ENCODE data around the gene HECTD1.
"Not testable (repeated sequence)": the region's sequence is repeated elsewhere in the genome, so short reads cannot be mapped to it uniquely, and the experiment has no call there.

Gene HECTD1

GRCh38 chr14:31239741-31240140 lies 32.1 kb upstream of the HECTD1 start:
- Histone ChIP-seq H3K4me1 (ENCODE audit: control insufficient read depth in 2 of 2, insufficient read depth in 1 of 2, low read depth in 1 of 2, low read length in 2 of 2) (no peaks in the 10 kb centered on the region), H3K79me1 (ENCODE audit: low read depth, low read length) (no peaks in the 10 kb centered on the region), H3K18ac (ENCODE audit: low read length) (no peak overlapping the region), H3K14ac (ENCODE audit: low read length) (no peak overlapping the region), H2BK120ac (ENCODE audit: low read depth, low read length) (no peak overlapping the region), H3K9me3 (replicated peaks in 1 of 2; ENCODE audit: control insufficient read depth in 2 of 2, insufficient read depth in 1 of 2, low read depth in 1 of 2, low read length in 2 of 2) (no peaks in the 10 kb centered on the region), H3K9ac (ENCODE audit: low read depth, low read length, poor library complexity) (no peak overlapping the region), H2AK5ac (ENCODE audit: low read depth, low read length) (no peak overlapping the region), H3K36me3 (replicated peaks in 1 of 2; ENCODE audit: control insufficient read depth in 2 of 2, insufficient read depth in 2 of 2, low read length in 2 of 2) (no peaks in the 10 kb centered on the region), H3K4ac (ENCODE audit: low read length) (no peak overlapping the region), H3K27ac (replicated peaks; ENCODE audit: low read length) (no peak overlapping the region), H3K4me3 (ENCODE audit: low read length in 2 of 2) (no peak overlapping the region), H2BK15ac (ENCODE audit: low read length) (no peak overlapping the region), H3K27me3 (ENCODE audit: control insufficient read depth in 3 of 3, insufficient read depth in 3 of 3, low read depth in 1 of 3, low read length in 3 of 3) (no peaks in the 10 kb centered on the region), H4K8ac (ENCODE audit: low read depth, low read length) (no peak overlapping the region), H2AFZ (ENCODE audit: low read length) (peak overlapping the region; percentile 29), H2BK12ac (ENCODE audit: low read length) (no peak overlapping the region), H2BK5ac (ENCODE audit: low read length) (no peak overlapping the region), H4K91ac (ENCODE audit: low read depth, low read length, poor library complexity) (no peak overlapping the region), H3K23ac (ENCODE audit: low read depth, low read length, poor library complexity) (no peak overlapping the region), H3K4me2 (ENCODE audit: insufficient read depth, low read length, poor library complexity, severe bottlenecking) (no peak overlapping the region)
- no peak for DNase-seq (ENCODE audit: low spot score)
- no CpG with 5 or more reads among the region's 6 CpGs for WGBS, 2 donors (ENCODE audit: extremely low coverage in 2 of 2, insufficient read length in 2 of 2, insufficient replicate concordance in 1 of 2)

GRCh38 chr14:31235462-31235861 lies 27.9 kb upstream of the HECTD1 start:
- no peak for DNase-seq (ENCODE audit: low spot score)
- whole genome bisulfite sequencing, 2 donors (ENCODE audit: extremely low coverage in 2 of 2, insufficient read length in 2 of 2, insufficient replicate concordance in 1 of 2): no CpG with 5 or more reads among the region's 3 CpGs
- Histone ChIP-seq H3K14ac (ENCODE audit: low read length) (no peak overlapping the region), H2BK15ac (ENCODE audit: low read length) (no peak overlapping the region), H3K23ac (ENCODE audit: low read depth, low read length, poor library complexity) (no peak overlapping the region), H4K91ac (ENCODE audit: low read depth, low read length, poor library complexity) (no peak overlapping the region), H3K27ac (replicated peaks; ENCODE audit: low read length) (no peak overlapping the region), H3K9me3 (replicated peaks in 1 of 2; ENCODE audit: control insufficient read depth in 2 of 2, insufficient read depth in 1 of 2, low read depth in 1 of 2, low read length in 2 of 2) (no peaks in the 10 kb centered on the region), H2BK5ac (ENCODE audit: low read length) (no peak overlapping the region), H3K4me1 (ENCODE audit: control insufficient read depth in 2 of 2, insufficient read depth in 1 of 2, low read depth in 1 of 2, low read length in 2 of 2) (no peaks in the 10 kb centered on the region), H3K36me3 (replicated peaks in 1 of 2; ENCODE audit: control insufficient read depth in 2 of 2, insufficient read depth in 2 of 2, low read length in 2 of 2) (no peaks in the 10 kb centered on the region), H2AFZ (ENCODE audit: low read length) (no peak overlapping the region), H3K4me2 (ENCODE audit: insufficient read depth, low read length, poor library complexity, severe bottlenecking) (no peak overlapping the region), H2AK5ac (ENCODE audit: low read depth, low read length) (no peak overlapping the region), H3K79me1 (ENCODE audit: low read depth, low read length) (no peaks in the 10 kb centered on the region), H4K8ac (ENCODE audit: low read depth, low read length) (no peak overlapping the region), H3K4me3 (ENCODE audit: low read length in 2 of 2) (no peak overlapping the region), H2BK12ac (ENCODE audit: low read length) (no peak overlapping the region), H2BK120ac (ENCODE audit: low read depth, low read length) (no peak overlapping the region), H3K27me3 (ENCODE audit: control insufficient read depth in 3 of 3, insufficient read depth in 3 of 3, low read depth in 1 of 3, low read length in 3 of 3) (no peaks in the 10 kb centered on the region), H3K4ac (ENCODE audit: low read length) (no peak overlapping the region), H3K9ac (ENCODE audit: low read depth, low read length, poor library complexity) (no peak overlapping the region), H3K18ac (ENCODE audit: low read length) (no peak overlapping the region)

GRCh38 chr14:31232081-31232480 lies 24.5 kb upstream of the HECTD1 start:
- Histone ChIP-seq H3K4ac (ENCODE audit: low read length) (no peak overlapping the region), H2BK15ac (ENCODE audit: low read length) (no peak overlapping the region), H3K4me2 (ENCODE audit: insufficient read depth, low read length, poor library complexity, severe bottlenecking) (no peak overlapping the region), H3K9me3 (replicated peaks in 1 of 2; ENCODE audit: control insufficient read depth in 2 of 2, insufficient read depth in 1 of 2, low read depth in 1 of 2, low read length in 2 of 2) (no peaks in the 10 kb centered on the region), H3K18ac (ENCODE audit: low read length) (no peak overlapping the region), H2BK5ac (ENCODE audit: low read length) (no peak overlapping the region), H2AFZ (ENCODE audit: low read length) (no peak overlapping the region), H3K4me3 (ENCODE audit: low read length in 2 of 2) (no peak overlapping the region), H3K79me1 (ENCODE audit: low read depth, low read length) (no peaks in the 10 kb centered on the region), H3K9ac (ENCODE audit: low read depth, low read length, poor library complexity) (no peak overlapping the region), H3K23ac (ENCODE audit: low read depth, low read length, poor library complexity) (no peak overlapping the region), H3K4me1 (ENCODE audit: control insufficient read depth in 2 of 2, insufficient read depth in 1 of 2, low read depth in 1 of 2, low read length in 2 of 2) (peaks cover 2 to 3% of the 10 kb centered on the region in 2 donors), H2AK5ac (ENCODE audit: low read depth, low read length) (no peak overlapping the region), H3K36me3 (replicated peaks in 1 of 2; ENCODE audit: control insufficient read depth in 2 of 2, insufficient read depth in 2 of 2, low read length in 2 of 2) (no peaks in the 10 kb centered on the region), H3K27me3 (ENCODE audit: control insufficient read depth in 3 of 3, insufficient read depth in 3 of 3, low read depth in 1 of 3, low read length in 3 of 3) (no peaks in the 10 kb centered on the region), H2BK120ac (ENCODE audit: low read depth, low read length) (no peak overlapping the region), H4K8ac (ENCODE audit: low read depth, low read length) (no peak overlapping the region), H3K27ac (replicated peaks; ENCODE audit: low read length) (no peak overlapping the region), H4K91ac (ENCODE audit: low read depth, low read length, poor library complexity) (no peak overlapping the region), H3K14ac (ENCODE audit: low read length) (no peak overlapping the region), H2BK12ac (ENCODE audit: low read length) (no peak overlapping the region)
- DNase-seq (ENCODE audit: low spot score): no peak
- WGBS, 2 donors (ENCODE audit: extremely low coverage in 2 of 2, insufficient read length in 2 of 2, insufficient replicate concordance in 1 of 2): no CpG with 5 or more reads among the region's 3 CpGs

GRCh38 chr14:31231272-31231671 lies 23.7 kb upstream of the HECTD1 start:
- H2BK120ac ChIP-seq (ENCODE audit: low read depth, low read length); H3K9ac ChIP-seq (ENCODE audit: low read depth, low read length, poor library complexity); H3K23ac ChIP-seq (ENCODE audit: low read depth, low read length, poor library complexity); H3K4ac ChIP-seq (ENCODE audit: low read length); H2AFZ ChIP-seq (ENCODE audit: low read length); H4K8ac ChIP-seq (ENCODE audit: low read depth, low read length); H3K14ac ChIP-seq (ENCODE audit: low read length); H3K9me3 ChIP-seq (replicated peaks in 1 of 2; ENCODE audit: control insufficient read depth in 2 of 2, insufficient read depth in 1 of 2, low read depth in 1 of 2, low read length in 2 of 2); H3K4me1 ChIP-seq (ENCODE audit: control insufficient read depth in 2 of 2, insufficient read depth in 1 of 2, low read depth in 1 of 2, low read length in 2 of 2); H4K91ac ChIP-seq (ENCODE audit: low read depth, low read length, poor library complexity); H3K27me3 ChIP-seq (ENCODE audit: control insufficient read depth in 3 of 3, insufficient read depth in 3 of 3, low read depth in 1 of 3, low read length in 3 of 3); H3K18ac ChIP-seq (ENCODE audit: low read length); H2BK5ac ChIP-seq (ENCODE audit: low read length); H2BK15ac ChIP-seq (ENCODE audit: low read length); DNase-seq (ENCODE audit: low spot score); H3K4me2 ChIP-seq (ENCODE audit: insufficient read depth, low read length, poor library complexity, severe bottlenecking); H2BK12ac ChIP-seq (ENCODE audit: low read length); H3K36me3 ChIP-seq (replicated peaks in 1 of 2; ENCODE audit: control insufficient read depth in 2 of 2, insufficient read depth in 2 of 2, low read length in 2 of 2); H3K79me1 ChIP-seq (ENCODE audit: low read depth, low read length); H2AK5ac ChIP-seq (ENCODE audit: low read depth, low read length); H3K4me3 ChIP-seq (ENCODE audit: low read length in 2 of 2); H3K27ac ChIP-seq (replicated peaks; ENCODE audit: low read length): not testable (repeated sequence)
- WGBS, 2 donors (ENCODE audit: extremely low coverage in 2 of 2, insufficient read length in 2 of 2, insufficient replicate concordance in 1 of 2): no CpG with 5 or more reads among the region's 2 CpGs
